Type B pancreatic cell (in vitro differentiated cells): Measurements from ENCODE around the gene NGFR. TPM values are rescaled to one million over a fixed set of nuclear protein-coding genes. Genes with fewer than 3 reads are reported as not detected.

Experiments used
- DNase-seq: peaks from one replicate; pipeline ENCODE4 v3.0.0; 2021; ENCODE audit warnings: mixed read lengths; ENCODE audit not compliant: unreplicated experiment; ENCODE audit errors: extremely low spot score
- H3K27ac Mint-ChIP-seq: 2 replicates; pipeline ENCODE4 v1.8.0; 2021; ENCODE audit warnings: mild to moderate bottlenecking, mixed read lengths
- H3K27me3 Mint-ChIP-seq: 2 replicates; pipeline ENCODE4 v1.8.0; 2021; ENCODE audit warnings: mixed read lengths
- H3K36me3 Mint-ChIP-seq: 2 replicates; pipeline ENCODE4 v1.8.0; 2021; ENCODE audit warnings: mixed read lengths
- H3K4me1 Mint-ChIP-seq: one replicate; pipeline ENCODE4 v1.8.0; 2021; ENCODE audit warnings: mixed read lengths; ENCODE audit not compliant: unreplicated experiment
- H3K4me3 Mint-ChIP-seq: 2 replicates; pipeline ENCODE4 v1.8.0; 2021; ENCODE audit warnings: mild to moderate bottlenecking, mixed read lengths
- H3K9me3 Mint-ChIP-seq: 2 replicates; pipeline ENCODE4 v1.8.0; 2021; ENCODE audit warnings: mixed read lengths
- total RNA-seq: library from RNA; stranded (reverse); gene quantifications from 2 replicates; pipeline ENCODE4 v1.2.1, GENCODE V29; 2021; ENCODE audit warnings: low replicate concordance
- TF ChIP-seq, protein P1 (sequence below): fragments of 200-600 bp; sonication (generic); conservative IDR thresholded peaks from 2 replicates; pipeline ENCODE4 v1.5.0; 2021; ENCODE audit warnings: antibody characterized with exemption, mild to moderate bottlenecking

Gene NGFR
- total RNA-seq, 1 donor from 2014 or later = 41.3 TPM

DNA sequence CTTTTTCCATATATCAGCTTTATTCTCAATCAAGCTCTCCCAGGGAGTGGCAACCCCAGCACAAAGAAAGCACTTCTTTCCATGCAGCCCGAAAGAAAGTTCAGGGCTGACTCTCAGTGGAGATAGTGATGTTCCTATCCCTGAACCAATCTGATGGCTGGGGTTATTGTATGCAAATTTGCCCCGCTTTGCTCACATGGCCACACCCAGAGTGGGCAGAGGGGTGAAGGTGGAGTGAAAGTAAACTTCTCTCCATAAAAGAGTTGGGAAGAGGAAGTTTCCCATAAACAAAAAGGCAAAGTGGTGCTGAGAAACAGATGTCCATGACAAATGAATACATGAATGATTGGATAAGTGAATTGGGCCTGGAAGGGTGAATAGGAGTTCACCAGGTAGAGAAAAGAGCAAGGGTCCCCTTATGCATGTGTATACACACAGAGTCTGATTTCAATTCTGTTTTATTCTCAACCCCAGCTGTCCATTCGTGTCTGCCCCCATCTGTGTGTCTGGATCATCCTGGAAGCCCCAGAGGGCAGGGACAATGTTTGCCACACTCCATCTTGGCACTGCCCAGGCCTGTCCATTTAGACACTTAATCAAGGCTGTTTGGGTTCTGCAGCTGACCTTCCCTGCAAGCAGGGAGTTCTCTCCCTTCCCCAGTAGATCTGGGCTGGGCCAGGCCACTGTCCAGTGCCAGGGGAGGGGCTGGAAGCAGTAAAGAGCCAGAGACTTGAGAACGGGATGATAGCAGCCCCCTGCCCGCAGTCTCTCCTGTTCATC lies 14.1 kb upstream of the NGFR start:
- TF ChIP-seq, protein P1, sequence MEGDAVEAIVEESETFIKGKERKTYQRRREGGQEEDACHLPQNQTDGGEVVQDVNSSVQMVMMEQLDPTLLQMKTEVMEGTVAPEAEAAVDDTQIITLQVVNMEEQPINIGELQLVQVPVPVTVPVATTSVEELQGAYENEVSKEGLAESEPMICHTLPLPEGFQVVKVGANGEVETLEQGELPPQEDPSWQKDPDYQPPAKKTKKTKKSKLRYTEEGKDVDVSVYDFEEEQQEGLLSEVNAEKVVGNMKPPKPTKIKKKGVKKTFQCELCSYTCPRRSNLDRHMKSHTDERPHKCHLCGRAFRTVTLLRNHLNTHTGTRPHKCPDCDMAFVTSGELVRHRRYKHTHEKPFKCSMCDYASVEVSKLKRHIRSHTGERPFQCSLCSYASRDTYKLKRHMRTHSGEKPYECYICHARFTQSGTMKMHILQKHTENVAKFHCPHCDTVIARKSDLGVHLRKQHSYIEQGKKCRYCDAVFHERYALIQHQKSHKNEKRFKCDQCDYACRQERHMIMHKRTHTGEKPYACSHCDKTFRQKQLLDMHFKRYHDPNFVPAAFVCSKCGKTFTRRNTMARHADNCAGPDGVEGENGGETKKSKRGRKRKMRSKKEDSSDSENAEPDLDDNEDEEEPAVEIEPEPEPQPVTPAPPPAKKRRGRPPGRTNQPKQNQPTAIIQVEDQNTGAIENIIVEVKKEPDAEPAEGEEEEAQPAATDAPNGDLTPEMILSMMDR = no peak
- Mint-ChIP-seq H3K9me3 (no peaks in the 10 kb centered on the region), H3K27ac (no peak overlapping the region), H3K36me3 (no peaks in the 10 kb centered on the region), H3K27me3 (peaks cover 70% of the 10 kb centered on the region), H3K4me1 (peaks cover 35% of the 10 kb centered on the region), H3K4me3 (no peak overlapping the region)
- DNase-seq = no peak

DNA sequence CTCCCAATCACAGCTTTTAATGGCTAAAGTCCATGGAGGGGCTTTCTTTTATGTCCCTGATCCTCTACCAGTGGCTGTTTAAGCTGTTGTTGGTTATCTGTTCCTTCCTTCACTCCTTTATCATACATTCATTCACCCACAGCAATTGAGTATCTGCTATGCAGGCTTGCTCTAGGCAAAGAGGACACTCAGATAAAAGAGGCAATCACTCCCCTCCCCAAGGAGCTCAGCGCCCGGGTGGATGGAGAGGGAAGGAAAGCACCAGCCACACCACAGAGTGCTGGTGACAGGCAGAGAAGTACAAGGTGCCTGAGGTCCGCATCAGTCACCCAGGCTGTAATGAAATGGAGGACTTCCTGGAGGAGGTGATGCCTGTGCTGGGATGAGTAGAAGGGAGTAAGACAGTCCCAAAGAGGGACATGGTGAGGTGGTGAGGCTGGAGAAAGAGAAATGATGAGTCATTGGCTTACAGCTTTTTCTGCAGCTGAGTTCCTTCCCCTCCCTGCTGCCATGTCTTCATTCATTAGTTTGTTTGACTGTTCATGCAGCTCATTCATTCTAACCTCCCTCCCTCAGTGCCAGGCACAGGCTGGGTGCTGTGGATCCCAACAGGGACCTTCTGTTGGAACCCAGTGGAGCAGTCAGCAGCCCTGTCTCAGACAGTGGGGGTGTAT lies 12.8 kb upstream of the NGFR start:
- peak overlapping the region; percentile 50 for H3K27ac Mint-ChIP-seq
- no peaks in the 10 kb centered on the region for H3K9me3 Mint-ChIP-seq
- H3K4me1 Mint-ChIP-seq = peaks cover 38% of the 10 kb centered on the region
- peaks cover 68% of the 10 kb centered on the region for H3K27me3 Mint-ChIP-seq
- TF ChIP-seq, protein P1 = no peak
- no peak overlapping the region for H3K4me3 Mint-ChIP-seq
- H3K36me3 Mint-ChIP-seq = no peaks in the 10 kb centered on the region
- no peak for DNase-seq

DNA sequence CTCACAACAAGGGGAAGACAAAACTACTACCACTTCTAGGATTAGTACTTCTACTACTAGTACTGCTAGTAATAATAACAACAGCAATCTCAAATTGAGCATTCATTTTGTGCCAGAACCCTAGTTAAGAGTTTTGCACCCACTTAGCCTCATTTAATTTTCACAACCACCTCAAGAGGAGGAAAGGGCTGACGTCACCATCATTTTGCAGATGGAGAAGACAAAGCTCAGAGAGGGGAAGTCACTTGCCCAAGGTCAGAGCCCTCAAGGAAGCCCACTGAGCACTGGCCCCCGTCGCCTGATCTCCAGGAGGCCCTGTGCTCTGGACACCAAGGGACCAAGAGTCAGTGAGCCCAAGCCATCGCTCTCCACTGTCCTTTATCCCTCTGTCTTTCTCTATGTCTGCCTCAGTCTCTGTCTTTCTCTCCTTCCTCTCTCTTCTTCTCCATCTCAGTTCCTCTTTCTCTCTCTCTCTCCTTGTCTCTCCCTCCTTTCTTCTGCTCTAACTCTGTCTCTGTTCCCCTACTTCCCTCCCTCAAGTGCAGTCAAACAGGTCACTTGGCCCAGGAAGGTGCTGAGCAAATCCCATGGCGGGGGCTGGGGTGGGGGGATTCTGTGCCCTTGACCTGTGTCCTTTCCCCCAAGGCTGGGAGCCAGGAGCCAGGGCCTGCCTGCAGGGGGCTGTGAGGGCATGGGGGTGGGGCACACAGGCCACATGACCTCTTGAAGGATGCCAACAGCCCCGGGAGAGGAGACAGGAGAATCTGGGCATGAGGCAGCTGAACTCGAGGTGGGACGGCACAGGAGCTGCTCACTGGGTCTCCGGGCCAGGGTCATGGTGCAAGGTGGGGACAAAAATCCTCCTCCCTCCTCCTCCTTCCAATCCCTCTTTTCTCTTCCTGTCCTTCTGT lies 11.2 kb upstream of the NGFR start:
- Mint-ChIP-seq H3K27ac (no peak overlapping the region), H3K4me1 (peaks cover 48% of the 10 kb centered on the region), H3K36me3 (no peaks in the 10 kb centered on the region), H3K4me3 (no peak overlapping the region), H3K27me3 (peaks cover 61% of the 10 kb centered on the region), H3K9me3 (no peaks in the 10 kb centered on the region)
- TF ChIP-seq, protein P1 = no peak
- DNase-seq = no peak

DNA sequence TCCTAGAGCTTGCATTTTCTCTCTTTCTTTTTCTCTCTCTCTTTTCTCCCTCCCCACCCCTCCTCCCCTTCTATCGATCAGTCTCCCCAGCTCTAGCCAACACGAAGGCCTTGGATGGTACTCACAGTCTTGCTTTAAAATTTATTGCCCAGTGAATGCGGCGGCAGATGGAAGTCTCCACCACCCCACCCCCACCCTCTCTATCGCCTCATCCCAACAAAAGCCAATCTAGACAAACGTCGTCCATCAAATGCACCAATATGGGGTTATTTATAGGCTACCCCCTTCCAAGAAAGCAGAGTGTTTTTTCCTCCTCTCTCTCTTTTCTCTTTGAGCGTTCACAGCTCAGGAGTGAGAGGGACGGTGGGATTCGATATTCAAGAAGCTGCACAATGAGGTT lies 10.5 kb upstream of the NGFR start:
- Mint-ChIP-seq H3K9me3 (no peaks in the 10 kb centered on the region), H3K27me3 (peaks cover 59% of the 10 kb centered on the region)
- DNase-seq = no peak

More for the DNA sequence above, 10.5 kb upstream of the NGFR start:
- Mint-ChIP-seq H3K36me3 (no peaks in the 10 kb centered on the region), H3K4me1 (peaks cover 50% of the 10 kb centered on the region), H3K4me3 (no peak overlapping the region), H3K27ac (no peak overlapping the region)
- TF ChIP-seq, protein P1 = no peak
